ENCODE results near the gene ADIPOR2. TPM values are rescaled to one million over a fixed set of nuclear protein-coding genes. Genes with fewer than 3 reads are reported as not detected.

Gene ADIPOR2
- total RNA-seq, 1 experiment from 2014 or later, result 58.5 TPM

DNA sequence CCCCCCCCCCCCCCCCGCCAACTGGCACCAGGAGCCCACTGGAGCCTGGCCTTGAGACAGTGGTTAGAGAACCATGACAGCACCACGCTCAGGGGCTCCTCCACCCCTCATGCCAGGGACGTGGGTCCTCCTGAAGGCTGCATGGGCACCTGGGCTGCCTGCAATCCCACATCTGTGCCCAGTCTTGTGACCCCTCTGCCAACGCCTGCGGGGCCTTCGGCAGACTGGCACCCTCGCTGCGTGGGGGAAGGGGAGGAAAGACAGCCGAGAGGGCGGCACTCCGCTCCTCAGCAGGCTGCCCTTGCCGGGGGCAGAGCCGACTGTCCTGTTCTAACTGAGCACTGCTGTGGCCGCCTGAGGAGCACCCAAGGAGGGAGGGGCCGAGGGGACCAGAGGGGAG, 135.5 kb downstream of the ADIPOR2 start:
- no peaks in the 10 kb centered on the region for H3K4me1 Mint-ChIP-seq (ENCODE audit: insufficient read depth, unreplicated experiment)
- TF ChIP-seq, protein P1, sequence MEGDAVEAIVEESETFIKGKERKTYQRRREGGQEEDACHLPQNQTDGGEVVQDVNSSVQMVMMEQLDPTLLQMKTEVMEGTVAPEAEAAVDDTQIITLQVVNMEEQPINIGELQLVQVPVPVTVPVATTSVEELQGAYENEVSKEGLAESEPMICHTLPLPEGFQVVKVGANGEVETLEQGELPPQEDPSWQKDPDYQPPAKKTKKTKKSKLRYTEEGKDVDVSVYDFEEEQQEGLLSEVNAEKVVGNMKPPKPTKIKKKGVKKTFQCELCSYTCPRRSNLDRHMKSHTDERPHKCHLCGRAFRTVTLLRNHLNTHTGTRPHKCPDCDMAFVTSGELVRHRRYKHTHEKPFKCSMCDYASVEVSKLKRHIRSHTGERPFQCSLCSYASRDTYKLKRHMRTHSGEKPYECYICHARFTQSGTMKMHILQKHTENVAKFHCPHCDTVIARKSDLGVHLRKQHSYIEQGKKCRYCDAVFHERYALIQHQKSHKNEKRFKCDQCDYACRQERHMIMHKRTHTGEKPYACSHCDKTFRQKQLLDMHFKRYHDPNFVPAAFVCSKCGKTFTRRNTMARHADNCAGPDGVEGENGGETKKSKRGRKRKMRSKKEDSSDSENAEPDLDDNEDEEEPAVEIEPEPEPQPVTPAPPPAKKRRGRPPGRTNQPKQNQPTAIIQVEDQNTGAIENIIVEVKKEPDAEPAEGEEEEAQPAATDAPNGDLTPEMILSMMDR (IDR thresholded peaks at IDR 0.05; ENCODE audit: unreplicated experiment), result no peak
- peaks cover 43% of the 10 kb centered on the region for H3K27me3 Mint-ChIP-seq (ENCODE audit: insufficient read depth, unreplicated experiment)
- POLR2A ChIA-PET, result no interaction called here
- H3K36me3 Mint-ChIP-seq (ENCODE audit: insufficient read depth, unreplicated experiment), result peaks cover 5% of the 10 kb centered on the region
- H3K4me3 Mint-ChIP-seq (ENCODE audit: unreplicated experiment), result no peak overlapping the region
- H3K27ac Mint-ChIP-seq (ENCODE audit: low read depth, unreplicated experiment), result no peak overlapping the region
- CTCF ChIA-PET, result no interaction called here
- intact Hi-C loops (cut with micrococcal nuclease), result no loop called here
- BruUV-seq (replicated peaks), result no TSS peak
- no peaks in the 10 kb centered on the region for H3K9me3 Mint-ChIP-seq (ENCODE audit: unreplicated experiment)
- DNase-seq (ENCODE audit: unreplicated experiment), result no peak

DNA sequence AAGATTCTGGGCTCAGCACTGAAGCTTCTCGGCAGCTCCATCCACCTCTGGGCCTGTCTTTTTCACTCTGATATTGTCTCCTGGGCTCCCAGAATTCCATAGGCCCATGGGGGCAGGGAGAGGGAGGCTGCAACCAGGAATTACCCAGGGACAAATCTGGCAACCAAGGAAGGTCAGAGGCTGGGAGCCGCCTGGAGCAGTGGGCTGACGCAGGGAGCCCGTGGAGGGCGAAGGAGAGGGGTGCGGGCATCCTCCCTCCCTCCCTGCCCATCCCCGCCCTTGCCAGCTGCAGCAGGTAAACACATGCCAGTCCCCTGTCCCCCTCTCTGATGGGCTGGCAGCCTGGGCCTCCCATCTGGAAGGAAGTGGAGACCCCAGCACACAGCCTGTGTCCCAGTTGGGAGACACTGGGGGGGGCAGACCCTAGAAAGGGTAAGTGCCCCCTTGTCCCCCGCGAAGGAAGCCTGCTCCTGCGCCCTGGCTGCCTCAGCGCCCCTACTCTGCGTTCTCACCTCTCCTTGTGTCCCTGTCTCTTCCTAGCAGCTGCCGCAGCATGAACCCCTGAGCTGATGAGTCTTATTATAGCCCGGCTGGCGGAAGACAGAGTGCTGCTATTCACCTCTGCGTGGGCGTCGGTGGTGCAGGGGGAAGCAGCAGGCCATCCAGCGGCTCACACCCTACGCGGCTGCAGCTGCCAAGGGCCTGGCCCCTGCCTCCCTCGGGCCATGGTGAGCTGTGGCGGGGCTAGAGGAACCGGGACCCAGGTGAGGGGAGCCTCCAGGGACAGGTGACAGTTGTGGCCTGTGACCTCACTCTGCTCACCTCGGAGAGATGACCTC, 136.2 kb downstream of the ADIPOR2 start:
- Mint-ChIP-seq H3K27me3 (ENCODE audit: insufficient read depth, unreplicated experiment) (peaks cover 43% of the 10 kb centered on the region), H3K4me3 (ENCODE audit: unreplicated experiment) (no peak overlapping the region), H3K27ac (ENCODE audit: low read depth, unreplicated experiment) (no peak overlapping the region), H3K9me3 (ENCODE audit: unreplicated experiment) (no peaks in the 10 kb centered on the region), H3K36me3 (ENCODE audit: insufficient read depth, unreplicated experiment) (peaks cover 5% of the 10 kb centered on the region), H3K4me1 (ENCODE audit: insufficient read depth, unreplicated experiment) (no peaks in the 10 kb centered on the region)
- TF ChIP-seq, protein P1 (IDR thresholded peaks at IDR 0.05; ENCODE audit: unreplicated experiment), result no peak
- intact Hi-C loops (cut with micrococcal nuclease), result no loop called here
- no peak for DNase-seq (ENCODE audit: unreplicated experiment)
- CTCF ChIA-PET, result no interaction called here
- BruUV-seq (replicated peaks), result no TSS peak
- POLR2A ChIA-PET, result no interaction called here

DNA sequence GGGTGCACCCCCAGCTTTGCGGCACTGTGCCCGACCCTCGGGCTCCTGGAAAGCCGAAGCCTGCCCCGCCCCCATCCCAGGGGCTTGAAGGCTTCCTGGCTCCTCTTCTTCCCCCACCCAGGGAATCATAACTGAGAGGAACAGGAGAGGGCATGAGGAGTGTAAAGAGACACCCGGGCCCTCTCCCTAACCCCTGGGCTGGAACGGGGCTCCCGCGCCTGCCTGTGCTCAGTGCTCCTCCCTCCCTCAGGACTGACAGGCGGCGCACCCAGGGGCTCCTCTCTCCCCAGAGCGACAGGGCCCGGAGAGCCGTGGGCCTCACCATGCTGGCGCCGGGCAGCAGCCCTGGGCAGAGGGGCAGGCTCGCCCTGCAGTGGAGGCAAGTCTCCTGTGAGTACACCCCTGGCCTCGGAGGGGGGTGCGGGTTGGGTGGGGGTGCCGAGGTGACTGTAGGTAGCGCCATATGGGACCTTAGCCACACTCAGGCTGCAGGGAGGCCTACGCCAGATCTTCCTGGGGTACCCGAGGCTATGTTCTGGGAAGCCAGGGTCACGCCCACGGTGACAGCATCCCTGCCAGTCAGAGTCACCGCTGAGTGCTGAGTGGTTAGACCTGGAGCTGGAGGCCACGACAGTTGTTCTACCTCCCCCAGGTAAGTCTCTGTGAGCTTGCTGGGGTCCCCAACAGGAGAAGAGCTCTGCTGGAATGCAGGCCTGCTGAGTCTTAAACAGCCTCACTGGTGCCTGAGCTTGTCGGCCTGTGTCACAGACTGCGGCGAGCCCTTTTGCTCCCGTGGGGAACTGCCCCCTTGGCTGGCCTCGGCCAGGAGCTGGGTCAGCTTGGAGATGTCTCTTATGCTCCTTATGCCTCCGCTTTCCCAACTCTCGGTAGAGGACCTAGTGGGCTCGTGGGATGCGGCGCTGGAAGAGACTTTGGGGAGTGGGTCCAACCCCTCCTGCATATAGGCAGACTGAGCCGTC, 137.2 kb downstream of the ADIPOR2 start:
- intact Hi-C loops (cut with micrococcal nuclease), result no loop called here
- POLR2A ChIA-PET, result no interaction called here
- TF ChIP-seq, protein P1 (IDR thresholded peaks at IDR 0.05; ENCODE audit: unreplicated experiment), result no peak
- H3K27ac Mint-ChIP-seq (ENCODE audit: low read depth, unreplicated experiment), result no peak overlapping the region
- no TSS peak for BruUV-seq (replicated peaks)
- no peaks in the 10 kb centered on the region for H3K4me1 Mint-ChIP-seq (ENCODE audit: insufficient read depth, unreplicated experiment)
- no peaks in the 10 kb centered on the region for H3K9me3 Mint-ChIP-seq (ENCODE audit: unreplicated experiment)
- peaks cover 41% of the 10 kb centered on the region for H3K27me3 Mint-ChIP-seq (ENCODE audit: insufficient read depth, unreplicated experiment)
- DNase-seq (ENCODE audit: unreplicated experiment), result no peak
- CTCF ChIA-PET, result interaction anchor here (0.9 kb wide), 1 partner anchor 112 kb away, joined by 3 read pairs; no protein-coding TSS in a partner anchor
- H3K4me3 Mint-ChIP-seq (ENCODE audit: unreplicated experiment), result no peak overlapping the region
- peaks cover 5% of the 10 kb centered on the region for H3K36me3 Mint-ChIP-seq (ENCODE audit: insufficient read depth, unreplicated experiment)

DNA sequence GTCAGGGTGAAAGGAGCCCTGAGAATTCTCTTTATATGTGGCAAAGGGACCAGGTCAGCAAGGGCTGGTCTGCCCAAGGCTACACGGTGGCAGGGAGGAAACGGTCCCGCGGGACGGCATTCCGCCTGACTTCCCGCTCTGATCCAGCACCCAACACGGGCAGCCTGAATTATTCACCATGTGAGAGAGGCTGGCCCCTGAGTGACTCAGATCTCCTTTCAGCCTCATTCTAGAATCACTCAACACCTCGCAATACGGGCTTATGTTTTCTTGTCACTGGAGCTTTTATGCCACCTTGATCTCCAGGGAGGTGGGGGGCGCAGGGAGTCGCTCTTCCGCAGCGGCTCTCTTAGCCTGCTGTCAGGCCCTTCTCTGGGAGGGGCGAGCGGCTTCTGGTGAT, 138.0 kb downstream of the ADIPOR2 start:
- TF ChIP-seq, protein P1 (IDR thresholded peaks at IDR 0.05; ENCODE audit: unreplicated experiment), result no peak
- intact Hi-C loops (cut with micrococcal nuclease), result no loop called here
- Mint-ChIP-seq H3K9me3 (ENCODE audit: unreplicated experiment) (no peaks in the 10 kb centered on the region), H3K27ac (ENCODE audit: low read depth, unreplicated experiment) (no peak overlapping the region), H3K4me1 (ENCODE audit: insufficient read depth, unreplicated experiment) (no peaks in the 10 kb centered on the region), H3K36me3 (ENCODE audit: insufficient read depth, unreplicated experiment) (peaks cover 5% of the 10 kb centered on the region), H3K27me3 (ENCODE audit: insufficient read depth, unreplicated experiment) (peaks cover 44% of the 10 kb centered on the region), H3K4me3 (ENCODE audit: unreplicated experiment) (no peak overlapping the region)
- DNase-seq (ENCODE audit: unreplicated experiment), result no peak
- CTCF ChIA-PET, result interaction anchor here (0.9 kb wide), 1 partner anchor 111 kb away, joined by 3 read pairs; no protein-coding TSS in a partner anchor
- no TSS peak for BruUV-seq (replicated peaks)
- POLR2A ChIA-PET, result no interaction called here
